ENCODE data around the gene RRAGC. TPM values are rescaled to one million over a fixed set of nuclear protein-coding genes. Genes with fewer than 3 reads are reported as not detected.
A peak's percentile ranks its signal among the peaks of the same experiment; 100 is the strongest.

Gene RRAGC
- total RNA-seq, 1 experiment from 2014 or later = 11.4 TPM

- TF ChIP-seq IRF1 (CRISPR knock-in tag; IDR thresholded peaks at IDR 0.05) = no peak
- TF ChIP-seq ZNF219 (CRISPR knock-in tag; IDR thresholded peaks at IDR 0.05; ENCODE audit: borderline replicate concordance) = no peak
- no peak for TF ChIP-seq ARID4B (CRISPR knock-in tag; IDR thresholded peaks at IDR 0.05; ENCODE audit: borderline replicate concordance)
- TF ChIP-seq AFF4 (CRISPR knock-in tag; IDR thresholded peaks at IDR 0.05; ENCODE audit: borderline replicate concordance) = no peak
- TF ChIP-seq ZNF671 (CRISPR knock-in tag; IDR thresholded peaks at IDR 0.05) = no peak
Measured at GRCh38 chr1:38819516-38819915, 40.1 kb downstream of the RRAGC start (continued).

GRCh38 chr1:38819040-38819439 lies 40.5 kb downstream of the RRAGC start:
- DNase-seq (ENCODE audit: low spot score) (no peak), ATAC-seq (peak; percentile 34)
- Mint-ChIP-seq H3K4me3 (peak overlapping the region; percentile 79), H3K27me3 (ENCODE audit: low read depth) (peaks cover 32% of the 10 kb centered on the region), H3K9me3 (peaks cover 7% of the 10 kb centered on the region), H3K27ac (no peak overlapping the region), H3K4me1 (peaks cover 17% of the 10 kb centered on the region), H3K36me3 (peaks cover 3% of the 10 kb centered on the region; the same call in 1 of the 2 replicates)
- TF ChIP-seq USF2 (CRISPR knock-in tag; IDR thresholded peaks at IDR 0.05) (no peak), MLX (CRISPR knock-in tag; IDR thresholded peaks at IDR 0.05) (no peak), SOX15 (CRISPR knock-in tag; IDR thresholded peaks at IDR 0.05) (no peak), IRF1 (CRISPR knock-in tag; IDR thresholded peaks at IDR 0.05) (no peak), NFATC4 (CRISPR knock-in tag; IDR thresholded peaks at IDR 0.05) (no peak), ATF2 (CRISPR knock-in tag; IDR thresholded peaks at IDR 0.05; ENCODE audit: borderline replicate concordance, low read depth) (no peak), ELF4 (CRISPR knock-in tag; IDR thresholded peaks at IDR 0.05; ENCODE audit: low read depth) (no peak)
- POLR2A ChIA-PET = interaction anchor here (0.6 kb wide), 2 partner anchors 100 to 139 kb away, joined by 4 to 5 read pairs; no protein-coding TSS in a partner anchor
- CTCF ChIA-PET = interaction anchor here (0.6 to 4.0 kb wide), 34 partner anchors 8 to 1322 kb away, joined by 3 to 42 read pairs (median 5); partner anchors contain the start of gene MTF1
